Stimulated activated memory B cell treated with anti-CD40 and anti-IgM and Interleukin-4, amounts not matched to agents 10 μg/mL and 1 μg/mL and 100 μg/mL, for 72 hours (primary cell): ENCODE data around the gene KRTAP5-4.
A peak's percentile ranks its signal among the peaks of the same experiment; 100 is the strongest.
"Not testable (repeated sequence)": the region's sequence is repeated elsewhere in the genome, so short reads cannot be mapped to it uniquely, and the experiment has no call there.

Source experiments
- ATAC-seq: fragments of 150-1000 bp; cut with Tn5 transposase; 2 replicates; pipeline ENCODE4 v1.10.0; 2021
- H3K27ac Mint-ChIP-seq: one replicate; pipeline ENCODE4 v1.8.0; 2022; ENCODE audit warnings: mild to moderate bottlenecking, mixed read lengths
- H3K27me3 Mint-ChIP-seq: one replicate; pipeline ENCODE4 v1.8.0; 2022; ENCODE audit warnings: mixed read lengths
- H3K36me3 Mint-ChIP-seq: one replicate; pipeline ENCODE4 v1.8.0; 2022; ENCODE audit warnings: mixed read lengths
- H3K4me1 Mint-ChIP-seq: one replicate; pipeline ENCODE4 v1.8.0; 2022; ENCODE audit warnings: mixed read lengths
- H3K4me3 Mint-ChIP-seq: one replicate; pipeline ENCODE4 v1.8.0; 2022; ENCODE audit warnings: mild to moderate bottlenecking, moderate library complexity, mixed read lengths
- H3K9me3 Mint-ChIP-seq: one replicate; pipeline ENCODE4 v1.8.0; 2022; ENCODE audit warnings: mixed read lengths

Gene KRTAP5-4

DNA sequence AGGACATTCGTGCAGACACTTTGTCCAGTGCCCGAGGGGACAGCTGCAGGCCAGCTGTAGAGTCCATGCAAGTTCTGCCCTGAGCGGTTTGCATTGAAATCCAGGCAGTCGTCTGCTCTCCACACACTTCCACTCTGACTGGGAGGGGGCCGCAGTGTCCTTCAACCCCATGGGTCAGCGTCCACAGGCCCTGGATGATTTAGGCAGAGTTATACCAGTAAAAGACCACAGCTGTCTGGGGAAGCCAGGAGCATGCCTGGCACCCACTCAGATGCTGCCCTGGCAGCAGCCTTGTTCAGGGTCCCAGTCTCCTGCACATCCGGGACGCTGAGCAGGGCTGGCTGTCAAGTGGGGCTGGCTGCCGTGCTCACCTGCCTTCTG, 34.1 kb upstream of the KRTAP5-4 start:
- no peak overlapping the region for H3K4me3 Mint-ChIP-seq
- H3K9me3 Mint-ChIP-seq, result no peaks in the 10 kb centered on the region
- peaks cover 94% of the 10 kb centered on the region for H3K27me3 Mint-ChIP-seq
- ATAC-seq, result no peak
- no peak overlapping the region for H3K27ac Mint-ChIP-seq
- peaks cover 6% of the 10 kb centered on the region for H3K4me1 Mint-ChIP-seq
- no peaks in the 10 kb centered on the region for H3K36me3 Mint-ChIP-seq

DNA sequence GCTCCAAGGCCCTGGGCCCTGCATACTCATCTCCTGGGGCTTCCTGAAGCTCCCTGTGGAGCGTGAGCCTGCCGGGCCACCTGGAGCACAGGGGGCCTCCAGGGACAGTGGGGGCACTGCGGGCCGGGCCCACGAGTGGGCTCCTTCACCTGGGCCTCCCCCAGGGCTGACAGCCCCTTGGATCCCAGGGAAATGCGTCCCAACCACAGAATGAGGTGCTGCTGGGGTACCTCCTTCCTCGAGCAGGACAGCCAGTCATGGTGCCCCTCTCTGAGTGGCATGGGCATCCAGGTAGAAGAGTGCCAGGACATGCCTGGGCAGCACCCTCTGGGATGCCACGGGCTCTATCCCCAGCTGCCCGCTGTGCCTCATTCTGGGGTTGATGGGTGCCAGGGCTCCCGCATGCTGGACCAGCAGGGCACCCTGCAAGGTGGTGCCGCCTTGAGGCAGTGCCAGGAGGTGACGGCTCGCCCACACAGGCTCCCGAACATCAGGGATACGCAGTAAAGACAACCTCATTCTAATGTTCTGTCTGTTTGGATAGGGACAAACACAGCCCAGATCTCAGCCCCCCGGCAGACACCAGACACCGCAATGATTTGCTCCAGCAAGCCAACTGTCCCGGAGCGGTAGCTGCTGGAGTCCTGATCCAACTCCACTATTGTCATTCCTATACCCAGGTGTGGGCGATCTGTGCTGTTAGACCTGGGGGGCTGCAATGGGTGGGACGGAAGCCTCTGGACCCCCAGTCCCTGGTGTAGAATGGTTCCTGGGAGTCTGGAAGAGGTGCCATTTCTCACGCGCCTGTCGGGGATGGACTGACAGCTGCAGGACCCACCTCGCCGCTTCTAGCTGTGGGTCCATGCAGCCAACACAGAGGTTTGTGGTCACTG, 33.5 kb upstream of the KRTAP5-4 start:
- ATAC-seq, result no peak
- H3K4me1 Mint-ChIP-seq, result peaks cover 6% of the 10 kb centered on the region
- H3K27ac Mint-ChIP-seq, result no peak overlapping the region
- H3K4me3 Mint-ChIP-seq, result no peak overlapping the region
- H3K9me3 Mint-ChIP-seq, result no peaks in the 10 kb centered on the region
- peaks cover 93% of the 10 kb centered on the region for H3K27me3 Mint-ChIP-seq
- no peaks in the 10 kb centered on the region for H3K36me3 Mint-ChIP-seq

DNA sequence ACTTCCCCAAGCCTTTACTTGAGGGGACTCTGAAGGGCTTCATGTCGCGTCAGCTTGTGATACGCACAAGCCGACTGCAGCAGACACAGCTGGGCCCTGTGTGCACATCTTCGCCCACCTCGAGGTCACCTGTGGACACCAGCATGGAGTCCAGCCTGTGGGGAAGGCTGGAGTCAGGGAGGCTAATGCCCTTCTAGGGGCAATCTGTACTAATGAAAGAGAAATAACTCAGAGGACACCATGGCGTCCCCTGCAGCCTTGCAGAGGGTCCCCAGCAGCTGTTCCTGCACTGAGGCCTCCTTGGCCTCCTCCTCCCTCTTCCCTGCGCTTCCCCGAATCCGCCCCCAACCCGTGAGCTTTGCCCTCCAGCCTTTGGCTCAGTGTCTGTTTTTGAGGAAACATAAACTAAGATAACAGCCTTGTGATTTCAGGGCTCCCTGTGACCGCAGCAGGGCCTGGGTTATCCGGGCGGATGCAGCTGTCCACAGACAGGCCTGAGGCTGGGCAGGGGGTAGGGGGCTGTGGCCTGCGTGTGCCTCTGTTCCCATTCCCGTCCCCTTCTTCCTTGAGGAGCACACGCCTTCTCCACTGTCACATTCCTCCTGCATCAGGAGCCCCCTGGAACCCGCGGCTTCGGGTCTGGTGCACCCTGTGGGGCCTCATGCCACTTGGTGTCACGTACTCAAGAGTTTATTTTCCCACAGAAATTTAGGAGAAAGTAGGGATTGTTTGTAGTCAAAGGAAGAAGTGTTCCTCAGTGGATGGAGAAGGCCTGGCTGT, 32.6 kb upstream of the KRTAP5-4 start:
- peaks cover 6% of the 10 kb centered on the region for H3K4me1 Mint-ChIP-seq
- no peak for ATAC-seq
- H3K9me3 Mint-ChIP-seq, result no peaks in the 10 kb centered on the region
- no peaks in the 10 kb centered on the region for H3K36me3 Mint-ChIP-seq
- no peak overlapping the region for H3K4me3 Mint-ChIP-seq
- peaks cover 84% of the 10 kb centered on the region for H3K27me3 Mint-ChIP-seq
- no peak overlapping the region for H3K27ac Mint-ChIP-seq

DNA sequence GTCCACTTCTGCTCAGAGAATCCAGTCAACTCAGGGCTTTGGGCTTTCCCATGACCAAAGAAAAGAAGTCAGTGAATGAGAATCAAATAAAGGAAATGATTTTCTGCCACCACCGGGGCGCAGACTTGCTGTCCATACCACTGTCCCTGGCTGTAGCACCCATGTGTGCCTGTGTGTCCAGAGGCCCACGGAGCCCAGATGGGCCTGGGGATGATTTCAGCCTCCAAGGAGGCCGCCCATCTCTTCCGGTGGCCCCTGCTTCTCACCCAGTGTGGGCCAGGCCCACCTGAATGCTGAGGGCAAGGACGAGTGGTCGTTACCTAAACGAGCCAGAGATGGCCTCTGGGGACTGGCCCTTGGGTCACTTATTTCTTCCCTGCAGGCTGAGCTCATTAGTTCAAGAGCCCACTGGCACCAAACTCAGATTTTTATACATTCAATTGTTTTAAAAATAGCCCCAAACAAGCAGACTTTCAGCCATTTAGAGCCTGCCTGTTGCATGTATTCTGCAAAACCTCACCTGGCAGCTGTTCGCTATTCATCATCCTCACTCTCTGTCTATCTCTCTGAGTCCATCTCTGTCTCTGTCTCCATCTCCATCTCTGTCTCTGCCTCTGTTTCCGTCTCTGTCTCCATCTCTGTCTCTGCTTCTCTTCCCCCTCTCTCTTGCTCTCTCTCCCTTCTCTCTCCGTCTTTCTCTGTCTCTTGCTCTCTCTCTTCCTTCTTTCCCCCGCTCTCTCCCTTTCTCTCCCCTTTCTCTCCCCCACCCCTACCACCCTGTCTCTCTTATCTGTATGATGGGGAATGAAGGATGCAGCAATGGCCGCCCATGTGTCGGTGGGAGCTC, 31.8 kb upstream of the KRTAP5-4 start:
- Mint-ChIP-seq H3K4me3 (no peak overlapping the region), H3K9me3 (no peaks in the 10 kb centered on the region), H3K36me3 (no peaks in the 10 kb centered on the region), H3K27me3 (peaks cover 76% of the 10 kb centered on the region), H3K4me1 (no peaks in the 10 kb centered on the region), H3K27ac (no peak overlapping the region)
- no peak for ATAC-seq

DNA sequence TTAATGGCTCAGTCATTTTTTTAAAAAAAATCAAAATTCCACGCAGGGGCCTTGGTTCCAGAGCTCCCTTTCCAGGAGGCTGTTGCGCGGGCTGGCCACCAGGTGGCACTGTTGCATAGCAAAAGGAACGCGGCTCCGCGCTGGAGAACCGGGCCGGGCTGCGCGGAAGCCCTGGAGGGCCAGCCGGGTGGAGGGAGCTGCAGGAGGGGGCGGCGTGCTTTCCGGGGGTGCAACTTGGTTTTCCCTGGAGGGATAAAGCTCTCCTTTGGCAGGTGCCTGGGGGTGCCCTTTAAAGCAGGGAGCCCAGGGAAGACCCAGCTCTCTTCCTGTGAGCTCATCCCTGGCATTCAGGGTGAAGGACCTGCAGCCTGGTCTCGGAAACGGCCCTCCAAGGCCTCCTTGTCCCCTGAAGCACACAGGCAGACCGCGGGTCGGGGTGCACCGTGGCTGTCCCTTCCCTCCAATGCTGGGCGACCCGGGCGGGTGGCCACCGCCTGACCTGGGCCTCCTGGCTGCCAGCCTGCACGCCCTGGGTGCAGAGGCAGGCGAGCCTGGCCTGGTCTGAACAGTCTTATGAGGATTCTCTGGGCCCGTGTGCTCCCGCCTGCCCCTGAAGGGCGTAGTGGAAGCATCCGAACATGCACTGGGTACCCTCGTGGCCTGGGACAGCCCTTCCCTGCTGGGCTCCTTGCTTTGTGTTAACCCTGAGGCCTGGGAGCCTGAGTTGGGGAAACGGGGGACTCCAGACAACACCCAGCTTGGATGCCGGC, 31.0 kb upstream of the KRTAP5-4 start:
- Mint-ChIP-seq H3K9me3 (no peaks in the 10 kb centered on the region), H3K27ac (no peak overlapping the region), H3K27me3 (peaks cover 68% of the 10 kb centered on the region), H3K36me3 (no peaks in the 10 kb centered on the region), H3K4me1 (no peaks in the 10 kb centered on the region), H3K4me3 (no peak overlapping the region)
- peak; percentile 78 for ATAC-seq

DNA sequence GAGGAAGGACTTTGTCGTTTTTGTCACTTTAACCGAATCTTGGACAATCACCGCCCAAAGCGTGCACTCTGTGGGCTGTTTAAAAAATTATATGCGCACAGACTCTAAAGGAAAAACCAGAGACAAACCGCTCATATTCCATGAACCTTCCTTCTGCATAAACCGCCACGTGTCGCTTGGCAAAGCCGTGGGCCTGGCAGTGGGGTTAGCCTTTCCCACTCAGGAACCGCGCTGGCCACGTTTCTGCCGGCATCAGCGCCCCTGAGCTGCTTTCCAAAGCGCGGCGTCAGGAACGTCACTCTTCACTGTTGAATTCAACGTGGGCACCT, 30.5 kb upstream of the KRTAP5-4 start:
- Mint-ChIP-seq H3K9me3 (no peaks in the 10 kb centered on the region), H3K4me1 (no peaks in the 10 kb centered on the region), H3K27ac (no peak overlapping the region), H3K27me3 (peaks cover 66% of the 10 kb centered on the region), H3K36me3 (no peaks in the 10 kb centered on the region), H3K4me3 (no peak overlapping the region)
- ATAC-seq, result no peak

DNA sequence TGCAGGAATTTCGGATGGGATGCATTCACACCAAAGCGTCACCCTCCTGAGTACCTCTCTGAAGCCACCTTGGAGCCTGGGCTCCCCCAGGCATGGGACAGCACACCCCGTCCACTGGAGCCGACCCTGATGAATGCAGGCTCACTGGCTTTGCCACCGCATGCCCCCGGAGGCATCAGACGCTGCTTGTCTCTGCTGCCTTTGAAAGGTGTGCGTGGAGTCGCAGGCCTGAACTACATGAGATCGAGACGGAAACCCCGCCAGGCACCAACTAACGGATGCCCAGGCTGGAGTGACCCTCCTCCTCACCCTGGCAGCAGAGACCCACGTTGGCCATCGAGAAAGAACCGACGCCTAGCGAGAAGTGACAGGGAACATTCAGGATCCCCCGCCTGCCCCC, 30.1 kb upstream of the KRTAP5-4 start:
- ATAC-seq, result no peak
- Mint-ChIP-seq H3K4me1 (no peaks in the 10 kb centered on the region), H3K36me3 (no peaks in the 10 kb centered on the region), H3K9me3 (no peaks in the 10 kb centered on the region), H3K27ac (no peak overlapping the region), H3K4me3 (no peak overlapping the region), H3K27me3 (peaks cover 66% of the 10 kb centered on the region)

DNA sequence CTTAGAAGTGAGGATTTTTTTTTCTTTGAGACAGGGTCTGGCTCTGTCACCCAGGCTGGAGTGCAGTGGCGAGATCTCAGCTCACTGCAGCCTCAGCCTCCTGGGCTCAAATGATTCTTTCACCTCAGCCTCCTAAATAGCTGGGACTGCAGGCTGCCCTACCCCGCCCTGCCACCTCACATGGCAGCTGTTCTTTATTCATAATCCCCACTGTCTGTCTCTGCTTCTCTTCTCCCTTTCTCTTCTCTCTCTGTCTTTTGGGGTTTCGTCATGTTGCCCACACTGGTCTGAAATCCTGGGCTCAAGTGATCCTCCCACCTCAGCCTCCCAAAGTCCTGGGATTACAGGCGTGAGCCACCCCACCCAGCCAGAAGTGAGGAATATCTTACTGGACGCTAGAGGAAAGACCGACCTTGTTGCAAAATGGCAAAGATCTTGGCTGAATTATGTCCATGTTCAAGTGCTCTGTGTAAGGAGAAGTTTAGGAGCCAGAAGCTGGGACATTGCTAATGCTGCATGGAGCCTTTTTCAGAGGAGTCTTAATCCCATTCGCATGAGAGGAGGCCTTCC, 29.6 kb upstream of the KRTAP5-4 start:
- Mint-ChIP-seq H3K27ac (no peak overlapping the region), H3K36me3 (no peaks in the 10 kb centered on the region), H3K9me3 (no peaks in the 10 kb centered on the region), H3K27me3 (peaks cover 63% of the 10 kb centered on the region), H3K4me3 (no peak overlapping the region), H3K4me1 (no peaks in the 10 kb centered on the region)
- ATAC-seq, result no peak

DNA sequence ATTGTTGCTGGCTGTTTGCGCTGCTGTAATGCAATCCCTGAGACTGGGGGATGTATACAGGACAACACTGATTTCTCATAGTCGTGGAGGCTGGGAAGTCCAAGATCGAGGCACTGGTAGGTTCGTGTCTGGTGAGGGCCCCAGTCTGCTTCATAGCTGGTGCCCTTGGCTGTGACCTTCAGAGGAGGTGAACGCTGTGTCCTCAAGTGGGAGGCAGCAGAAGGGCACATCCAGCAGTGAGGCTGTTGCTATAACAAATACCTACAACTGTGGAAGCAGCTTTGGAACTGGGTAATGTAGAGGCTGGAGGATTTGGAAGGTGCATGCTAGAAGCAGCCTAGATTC, 29.0 kb upstream of the KRTAP5-4 start:
- Mint-ChIP-seq H3K36me3 (no peaks in the 10 kb centered on the region), H3K27me3 (peaks cover 57% of the 10 kb centered on the region), H3K4me1 (no peaks in the 10 kb centered on the region), H3K9me3 (no peaks in the 10 kb centered on the region), H3K27ac (no peak overlapping the region), H3K4me3 (no peak overlapping the region)
- no peak for ATAC-seq

DNA sequence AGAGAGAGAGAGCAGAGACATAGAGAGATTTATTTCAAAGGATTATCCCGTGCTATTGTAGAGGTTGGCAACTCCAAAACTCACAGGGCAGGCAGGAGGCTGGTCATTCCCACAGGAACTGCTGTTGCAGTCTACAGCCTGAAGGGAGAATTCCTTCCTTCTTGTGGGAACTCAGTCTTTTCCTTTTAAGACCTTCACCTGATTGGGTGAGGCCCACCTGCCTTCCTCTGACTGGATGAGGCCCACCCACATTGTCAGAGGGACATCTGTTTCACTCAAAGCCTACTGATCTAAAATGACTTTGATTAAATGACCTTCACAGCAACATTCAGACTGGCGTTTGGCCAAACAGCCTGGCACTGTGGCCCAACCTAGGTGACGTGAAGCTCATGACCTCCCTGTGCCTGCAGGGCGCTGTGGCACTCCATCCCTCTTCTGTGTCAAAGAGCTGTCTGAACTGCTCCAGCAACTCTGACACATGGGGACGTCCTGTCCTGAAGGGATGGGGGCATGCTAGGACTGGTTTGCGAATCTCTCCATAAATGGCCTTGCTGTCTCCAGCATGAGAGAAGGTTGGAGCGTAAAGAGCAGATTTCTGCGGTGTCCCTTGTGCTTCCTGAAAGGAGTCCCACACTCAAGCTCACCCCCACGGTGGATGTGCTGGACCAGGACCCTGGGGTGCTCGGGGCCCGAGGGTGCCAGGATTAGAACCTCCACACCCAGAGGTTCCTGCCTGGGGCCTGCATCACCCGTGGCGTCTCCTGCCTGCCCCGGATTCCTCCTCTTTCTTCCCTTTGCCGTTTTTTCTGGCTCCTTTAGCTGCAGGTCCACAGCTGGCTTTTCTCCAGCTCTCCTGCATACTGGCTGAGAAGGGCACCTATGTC, 28.3 kb upstream of the KRTAP5-4 start:
- ATAC-seq, result no peak
- Mint-ChIP-seq H3K9me3 (no peaks in the 10 kb centered on the region), H3K27ac (no peak overlapping the region), H3K4me1 (no peaks in the 10 kb centered on the region), H3K27me3 (peaks cover 56% of the 10 kb centered on the region), H3K36me3 (no peaks in the 10 kb centered on the region), H3K4me3 (no peak overlapping the region)

DNA sequence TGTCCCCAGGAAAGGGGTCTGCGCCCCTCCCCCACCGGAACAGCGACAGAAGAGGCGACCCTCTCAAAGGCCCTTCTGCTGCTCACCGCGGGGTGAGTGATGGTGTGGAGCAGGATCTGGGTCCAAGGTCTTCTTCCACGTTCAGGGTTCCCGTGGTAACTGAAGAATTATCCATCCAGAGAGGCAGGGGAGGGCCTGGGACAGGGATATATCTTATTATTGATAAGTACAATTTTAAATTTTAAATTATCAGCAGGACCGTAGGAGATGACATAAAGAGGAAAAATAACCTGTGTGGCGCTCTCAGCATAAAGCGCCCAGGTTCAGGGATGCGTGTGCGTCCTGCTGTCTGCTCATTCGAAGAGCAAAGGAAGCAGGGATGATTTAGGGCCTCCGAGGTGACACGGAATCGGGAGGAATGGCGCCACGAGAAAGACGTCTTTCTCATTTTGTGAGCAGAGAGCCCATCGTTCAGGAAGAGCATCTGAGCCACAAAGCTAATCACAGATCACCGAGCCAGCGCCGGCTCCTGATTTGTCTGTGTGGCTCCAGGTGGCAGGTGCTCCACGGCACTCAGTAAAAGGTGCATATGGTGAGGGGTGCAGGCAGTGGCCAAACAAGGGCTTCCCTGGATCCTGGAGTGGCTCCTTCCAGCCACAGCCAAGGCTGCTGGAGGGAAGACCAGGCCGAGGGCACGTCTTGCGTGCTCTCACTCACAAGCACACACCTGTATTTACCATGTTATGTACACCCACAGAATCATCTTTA, 26.9 kb upstream of the KRTAP5-4 start:
- H3K4me3 Mint-ChIP-seq, result no peak overlapping the region
- H3K9me3 Mint-ChIP-seq, result no peaks in the 10 kb centered on the region
- peaks cover 56% of the 10 kb centered on the region for H3K27me3 Mint-ChIP-seq
- H3K4me1 Mint-ChIP-seq, result no peaks in the 10 kb centered on the region
- H3K36me3 Mint-ChIP-seq, result no peaks in the 10 kb centered on the region
- no peak for ATAC-seq
- H3K27ac Mint-ChIP-seq, result no peak overlapping the region

DNA sequence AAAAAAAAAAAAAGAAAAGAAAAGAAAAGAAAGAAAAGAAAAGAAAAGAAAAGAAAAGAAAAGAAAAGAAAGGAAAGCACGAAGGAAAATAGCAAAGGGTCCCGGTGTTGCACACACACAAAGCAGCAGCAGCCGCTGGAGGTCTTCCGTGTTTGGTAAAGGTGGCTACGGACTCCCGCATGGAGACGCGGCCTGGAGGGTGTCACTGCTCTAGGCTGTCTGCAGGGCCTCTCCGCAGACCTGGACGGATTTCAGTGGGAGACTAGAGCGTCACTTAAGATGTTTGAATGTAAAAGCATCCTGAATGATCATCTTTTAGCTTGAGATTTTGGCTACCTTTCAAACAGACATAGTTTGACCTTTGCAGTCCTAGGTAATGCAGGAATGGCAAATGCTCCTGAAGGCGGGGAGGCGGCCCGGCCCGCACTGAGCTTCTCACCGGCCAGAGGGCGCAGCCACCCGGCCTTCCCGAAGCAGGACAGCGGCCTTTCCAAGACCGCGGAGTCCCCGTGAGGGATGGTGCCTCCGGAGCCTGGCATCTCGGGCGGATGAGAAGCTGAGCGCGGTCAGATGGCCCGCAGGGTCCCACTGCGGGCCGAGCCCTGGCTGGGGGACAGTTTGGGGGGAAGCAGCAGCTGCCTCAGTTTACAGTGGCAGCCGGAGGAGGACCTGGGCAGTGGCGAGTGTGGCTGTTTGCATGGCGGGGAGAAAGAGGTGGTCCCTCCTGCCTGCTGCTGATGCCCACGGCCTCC, 26.1 kb upstream of the KRTAP5-4 start:
- peaks cover 59% of the 10 kb centered on the region for H3K27me3 Mint-ChIP-seq
- H3K9me3 Mint-ChIP-seq, result no peaks in the 10 kb centered on the region
- no peaks in the 10 kb centered on the region for H3K4me1 Mint-ChIP-seq
- no peaks in the 10 kb centered on the region for H3K36me3 Mint-ChIP-seq
- ATAC-seq, result no peak
- no peak overlapping the region for H3K4me3 Mint-ChIP-seq
- no peak overlapping the region for H3K27ac Mint-ChIP-seq

DNA sequence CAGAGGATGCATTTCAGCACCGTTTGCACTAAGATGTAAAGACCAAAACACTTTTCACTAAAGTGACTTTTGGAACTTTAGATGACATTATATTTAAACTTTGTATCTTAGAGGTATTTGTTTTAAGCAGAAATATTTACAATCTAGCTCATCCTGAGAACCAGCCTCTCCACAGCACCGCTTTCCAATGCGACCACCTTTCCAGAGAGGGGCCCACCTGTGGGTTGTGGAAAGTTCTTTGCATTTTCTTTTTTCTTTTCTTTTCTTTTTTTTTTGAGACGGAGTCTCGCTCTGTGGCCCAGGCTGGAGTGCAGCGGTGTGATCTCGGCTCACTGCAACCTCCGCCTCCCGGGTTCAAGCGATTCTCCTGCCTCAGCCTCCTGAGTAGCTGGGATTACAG, 24.6 kb upstream of the KRTAP5-4 start:
- not testable (repeated sequence) for H3K27ac Mint-ChIP-seq, H3K4me3 Mint-ChIP-seq, H3K4me1 Mint-ChIP-seq, ATAC-seq, H3K36me3 Mint-ChIP-seq, H3K9me3 Mint-ChIP-seq
- H3K27me3 Mint-ChIP-seq, result peaks cover 61% of the 10 kb centered on the region
